NOMO-1 treated with DMSO at 0.1 percent for 48 hours (cell line): ENCODE results near the gene MITF.

Source experiments
- DNase-seq: peaks from one replicate; lab custom pipeline; 2025; ENCODE audit not compliant: unreplicated experiment; lab: John Stamatoyannopoulos, UW

The MITF gene

DNA sequence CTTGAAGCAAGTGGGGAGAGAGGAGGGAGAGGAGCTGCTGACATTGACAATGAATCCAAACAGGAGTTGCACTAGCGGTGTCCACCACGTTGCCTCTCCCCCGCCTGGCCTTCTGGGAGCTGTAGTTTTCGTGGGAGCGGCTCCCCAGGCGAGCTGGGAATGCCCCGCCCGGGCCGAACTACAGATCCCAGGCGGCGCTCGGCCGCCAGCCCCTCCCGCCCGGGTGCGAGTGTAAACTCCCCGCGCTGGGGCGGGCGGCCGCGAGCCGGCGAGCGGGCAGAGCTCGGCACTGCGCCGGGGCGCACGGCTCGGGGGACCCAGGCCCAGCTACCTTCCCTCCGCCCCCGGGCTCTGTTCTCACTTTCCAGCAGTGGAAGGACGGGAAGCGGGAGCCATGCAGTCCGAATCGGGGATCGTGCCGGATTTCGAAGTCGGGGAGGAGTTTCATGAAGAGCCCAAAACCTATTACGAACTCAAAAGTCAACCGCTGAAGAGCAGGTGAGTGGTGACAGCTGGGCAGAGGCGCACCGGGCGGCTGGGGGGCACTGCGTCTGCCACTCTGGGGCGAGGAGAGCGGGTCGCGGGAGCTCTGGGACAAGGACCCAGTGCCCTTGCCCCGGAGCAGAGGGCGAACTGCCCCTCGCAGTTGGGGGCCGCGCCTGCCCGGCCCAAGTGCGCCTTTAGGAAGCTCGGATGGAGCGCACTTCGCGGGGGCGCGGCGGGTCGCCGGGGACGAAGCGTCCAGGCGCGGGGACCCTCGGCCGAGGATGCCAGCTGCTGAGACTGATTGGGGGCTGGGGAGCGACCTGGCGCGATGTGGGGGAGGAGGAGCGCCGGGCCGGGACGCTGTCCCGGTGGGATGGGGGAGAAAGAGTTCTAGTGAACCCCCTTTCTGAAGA lies at the start of gene MITF:
TSS of gene MITF (plus strand) at position 261 of the 899 bp plus-strand sequence. CDS start at position 395, 134 bp downstream.
- peak; percentile 91 for DNase-seq

- no peak for DNase-seq
These were observed 47.4 kb upstream of the MITF start for GRCh38 chr3:69691860-69692259.

GRCh38 chr3:69692761-69693160 lies 46.5 kb upstream of the MITF start:
- no peak for DNase-seq

DNA sequence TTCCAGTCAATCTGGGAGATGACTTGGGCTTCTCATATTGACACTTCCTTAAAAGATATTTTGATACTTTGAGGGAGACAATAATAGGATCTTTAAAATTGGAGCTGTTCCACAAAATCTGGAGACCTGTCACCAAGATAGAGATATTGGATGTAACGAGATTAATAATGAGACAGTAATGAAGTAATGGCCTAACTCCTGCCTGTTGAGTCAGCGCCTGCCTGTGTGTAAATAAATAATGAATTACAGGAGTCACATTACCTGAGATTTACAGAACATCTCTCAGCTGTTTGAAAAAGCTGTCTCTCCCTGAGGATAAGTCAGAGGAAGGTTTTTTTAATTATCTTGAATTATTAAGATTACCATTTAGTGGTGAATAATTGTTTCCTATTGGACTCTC lies 43.8 kb upstream of the MITF start:
- no peak for DNase-seq

DNA sequence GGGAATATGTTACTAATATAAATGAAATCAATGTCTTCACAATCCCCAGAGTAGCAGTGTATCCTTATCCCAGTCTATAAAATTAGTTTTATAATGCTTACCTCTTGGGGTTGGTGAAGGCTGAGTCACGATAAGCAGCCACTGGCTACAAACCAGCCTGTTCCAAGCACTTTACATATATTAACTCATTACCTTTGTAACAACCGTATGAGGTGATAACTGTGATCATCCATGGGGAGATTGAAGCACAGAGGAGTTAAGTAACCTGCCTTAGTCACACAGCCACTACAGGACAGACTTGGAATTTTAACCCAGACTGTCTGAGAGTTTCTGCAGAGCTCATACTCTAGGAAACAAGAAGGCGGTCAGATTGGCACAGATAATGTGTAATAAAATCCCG lies 43.3 kb upstream of the MITF start:
- DNase-seq = no peak

GRCh38 chr3:69696367-69696766 lies 42.9 kb upstream of the MITF start:
- DNase-seq = no peak

GRCh38 chr3:69697381-69697780 lies 41.9 kb upstream of the MITF start:
- DNase-seq = no peak

DNA sequence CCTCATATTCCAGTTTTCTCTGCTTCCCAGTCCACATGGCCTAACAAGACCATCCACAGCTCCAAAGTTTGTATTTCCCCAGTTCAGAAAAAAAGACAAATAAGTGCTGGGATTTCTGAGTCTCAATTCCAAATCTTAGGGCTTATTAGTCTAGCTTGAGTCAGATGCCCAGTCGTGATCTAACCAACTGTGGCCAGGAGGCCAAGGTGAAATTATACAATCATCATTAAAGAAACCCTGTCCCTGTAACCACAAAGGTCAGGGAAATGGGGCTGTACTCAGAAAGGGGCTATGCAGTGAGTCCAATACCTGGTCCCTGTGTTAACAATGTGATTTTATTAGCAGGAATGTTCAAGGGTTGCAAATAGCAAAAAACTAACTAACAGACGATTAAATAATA lies 40.5 kb upstream of the MITF start:
- no peak for DNase-seq

GRCh38 chr3:69699183-69699582 lies 40.1 kb upstream of the MITF start:
- no peak for DNase-seq

GRCh38 chr3:69700949-69701348 lies 38.3 kb upstream of the MITF start:
- DNase-seq = no peak

DNA sequence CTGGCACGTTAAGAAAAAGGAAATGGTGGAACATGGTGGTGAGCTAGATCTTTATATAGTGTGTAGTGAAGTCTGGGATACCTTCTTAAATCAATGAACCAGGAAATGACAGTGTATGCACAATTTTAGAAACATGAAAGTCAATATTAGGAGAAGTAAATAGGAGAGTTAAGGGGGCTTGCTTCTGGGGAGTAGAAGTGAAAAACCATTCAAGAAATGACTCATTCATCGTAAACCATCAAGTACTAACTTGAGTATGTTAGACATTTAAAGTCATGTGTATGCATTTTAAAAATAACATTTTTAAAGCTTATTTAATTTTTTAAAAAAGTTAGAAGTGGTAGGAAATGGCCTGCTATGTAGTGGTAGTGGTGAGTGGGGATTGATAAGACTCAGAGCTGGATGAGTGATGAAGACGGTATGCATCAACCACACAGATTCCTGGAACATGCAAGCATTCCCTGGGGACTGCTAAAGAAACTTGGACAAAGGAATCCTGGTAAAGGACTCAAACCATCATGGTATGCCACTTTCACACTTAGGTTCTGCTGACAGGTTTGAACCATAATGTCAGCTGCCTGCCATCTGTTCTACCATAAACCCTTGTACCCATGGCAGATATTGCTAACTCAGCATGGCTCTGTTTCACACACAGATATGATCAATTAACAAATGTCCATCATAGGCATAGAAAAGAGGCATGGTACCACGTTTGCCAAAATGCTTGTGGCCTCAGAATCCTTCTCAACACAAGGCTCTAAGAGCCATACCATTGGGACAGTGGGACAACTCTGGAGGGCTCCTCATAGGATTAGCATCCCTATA lies 28.9 kb upstream of the MITF start:
- DNase-seq = peak; percentile 11

- DNase-seq = no peak
These were observed 27.0 kb upstream of the MITF start for GRCh38 chr3:69712269-69712668.

DNA sequence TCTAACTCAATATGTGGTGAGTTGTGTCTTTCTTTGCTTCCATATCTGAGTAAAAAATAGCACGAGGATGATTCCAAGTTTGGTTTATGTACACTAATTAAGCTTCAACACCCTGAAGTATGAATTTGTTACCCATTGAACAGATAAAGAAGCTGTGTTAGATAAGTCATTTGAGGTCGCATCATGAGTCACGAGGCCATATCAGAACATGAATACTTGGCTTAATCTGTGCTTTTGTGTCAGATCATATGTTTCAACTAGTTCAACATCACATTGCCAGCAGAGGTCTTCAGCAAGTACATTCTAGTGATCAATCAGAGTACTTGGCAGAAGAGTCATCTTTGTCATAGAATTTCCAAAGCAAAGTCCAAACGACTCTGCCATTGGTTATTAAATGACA lies 26.3 kb upstream of the MITF start:
- no peak for DNase-seq

DNA sequence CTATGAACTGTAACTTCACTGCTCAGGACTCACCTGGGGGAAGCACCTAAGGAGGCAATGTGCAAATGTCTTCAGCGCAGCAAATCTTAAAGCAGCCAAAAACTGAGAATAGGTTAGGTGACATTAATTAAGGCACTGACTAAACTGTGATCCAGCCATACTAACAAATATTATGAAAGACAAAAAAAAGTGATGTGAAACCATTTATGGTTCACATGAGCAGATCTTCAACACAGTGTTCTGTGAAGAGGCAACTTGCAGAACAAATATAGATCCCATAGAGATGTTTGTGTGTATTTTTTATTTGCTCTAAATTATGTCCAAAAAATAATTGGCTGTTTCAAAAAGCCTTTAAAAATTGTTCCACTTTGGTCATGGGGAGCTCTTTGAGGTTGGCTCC lies 24.1 kb upstream of the MITF start:
- DNase-seq = peak; percentile 80

GRCh38 chr3:69716119-69716518 lies 23.1 kb upstream of the MITF start:
- DNase-seq = no peak

DNA sequence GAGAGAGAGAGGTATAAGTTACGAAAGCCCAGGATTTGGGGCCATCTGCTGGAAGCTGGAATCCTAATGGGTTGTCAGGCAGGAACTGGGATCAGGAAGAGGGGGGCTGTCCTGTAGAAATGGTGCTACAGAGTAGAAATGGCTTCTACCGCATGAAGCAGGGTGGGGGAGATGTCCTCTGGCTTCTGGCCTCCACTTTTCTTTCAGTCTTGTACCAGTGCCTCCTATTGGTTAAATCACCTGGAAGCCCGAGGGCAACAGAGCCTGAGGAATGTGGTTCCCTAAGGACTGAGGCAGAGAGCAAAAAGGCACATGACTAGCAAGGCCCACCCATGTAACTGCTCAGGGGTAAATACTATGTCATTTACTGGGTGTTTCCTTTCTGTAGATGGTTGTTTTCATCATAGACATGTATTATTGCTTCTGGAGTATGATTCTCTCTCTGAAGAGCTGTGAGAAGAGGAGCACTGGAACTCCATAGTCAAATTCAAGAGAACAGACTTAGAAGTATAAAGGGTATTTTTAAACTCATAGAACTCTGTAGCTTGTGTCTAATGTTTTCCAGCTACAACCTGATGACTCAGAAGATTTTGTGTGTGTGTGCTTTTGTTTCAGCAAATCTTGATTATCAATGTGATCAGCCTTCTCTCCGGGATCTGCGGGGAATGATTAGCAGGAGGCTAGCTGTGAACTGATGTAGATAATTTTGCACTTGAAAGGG lies 20.2 kb upstream of the MITF start:
- DNase-seq = no peak

- no peak for DNase-seq
These were observed 19.6 kb upstream of the MITF start for GRCh38 chr3:69719587-69720122.

DNA sequence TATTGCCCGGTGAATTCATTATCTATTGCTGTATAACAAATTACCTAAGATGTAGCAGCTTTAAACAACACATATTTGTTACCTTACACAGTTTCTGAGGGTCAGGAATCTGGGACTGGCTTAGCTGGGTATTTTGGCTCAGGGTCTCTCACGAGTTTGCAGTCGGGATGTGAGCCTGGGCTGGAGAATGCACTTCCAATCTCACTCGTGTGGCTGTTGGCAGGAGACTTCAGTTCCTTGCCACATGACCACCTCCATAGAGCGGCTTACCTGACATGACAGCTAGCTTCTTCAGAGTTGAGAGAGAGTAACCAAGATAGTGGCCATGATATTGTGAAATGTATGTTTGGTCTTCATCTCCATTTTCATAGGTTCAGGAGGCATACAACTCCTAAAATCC lies 18.4 kb upstream of the MITF start:
- DNase-seq = no peak

- DNase-seq = no peak
These were observed 15.9 kb upstream of the MITF start for GRCh38 chr3:69723389-69723788.

- no peak for DNase-seq
These were observed 14.4 kb upstream of the MITF start for GRCh38 chr3:69724722-69725435.
